ENCODE results near the gene PTCH2.
A peak's percentile ranks its signal among the peaks of the same experiment; 100 is the strongest.

Gene PTCH2

GRCh38 chr1:44842862-44843655 lies at the start of gene PTCH2:
Gene PTCH2, minus strand, starts transcription at chr1:44843253. Its CDS starts 321 bp downstream, at chr1:44842932.
- no peak within 1 kb of the TSS for H3K27ac ChIP-seq (ENCODE audit: low read depth, low read length)
- no peaks in the 10 kb centered on the region for H3K27me3 ChIP-seq (ENCODE audit: control insufficient read depth in 5 of 5, insufficient read depth in 4 of 5, low read length in 5 of 5)
- H3K4me1 ChIP-seq (ENCODE audit: control insufficient read depth in 5 of 5, insufficient read depth in 5 of 5, low read length in 5 of 5): peaks cover 0 to 15% (median 11%) of the 10 kb centered on the region in 5 donors
- H3K36me3 ChIP-seq (ENCODE audit: control insufficient read depth in 5 of 5, insufficient read depth in 5 of 5, low read length in 5 of 5): no peaks in the 10 kb centered on the region
- peak within 1 kb of the TSS; percentile 35 to 65 (median 52) for H3K4me3 ChIP-seq (ENCODE audit: low read depth in 1 of 5, low read length in 5 of 5)
- H3K9ac ChIP-seq (ENCODE audit: low read length in 5 of 5): peak within 1 kb of the TSS in 4 of 5 donors; percentile 43 to 66 (median 65)
- H3K9me3 ChIP-seq (ENCODE audit: control insufficient read depth in 5 of 5, low read length in 5 of 5): no peaks in the 10 kb centered on the region

- Histone ChIP-seq H3K9ac (ENCODE audit: low read length in 5 of 5) (no peak overlapping the region), H3K36me3 (ENCODE audit: control insufficient read depth in 5 of 5, insufficient read depth in 5 of 5, low read length in 5 of 5) (peaks cover 8 to 16% (median 10%) of the 10 kb centered on the region in 5 donors), H3K4me3 (ENCODE audit: low read depth in 1 of 5, low read length in 5 of 5) (no peak overlapping the region), H3K27me3 (ENCODE audit: control insufficient read depth in 5 of 5, insufficient read depth in 4 of 5, low read length in 5 of 5) (no peaks in the 10 kb centered on the region), H3K4me1 (ENCODE audit: control insufficient read depth in 5 of 5, insufficient read depth in 5 of 5, low read length in 5 of 5) (peaks cover 0 to under 1% (median 0%) of the 10 kb centered on the region in 5 donors), H3K27ac (ENCODE audit: low read depth, low read length) (no peak overlapping the region), H3K9me3 (ENCODE audit: control insufficient read depth in 5 of 5, low read length in 5 of 5) (no peaks in the 10 kb centered on the region)
Measured at GRCh38 chr1:44890007-44890406, 47.0 kb upstream of the PTCH2 start.

- Histone ChIP-seq H3K9me3 (ENCODE audit: control insufficient read depth in 5 of 5, low read length in 5 of 5) (no peaks in the 10 kb centered on the region), H3K27me3 (ENCODE audit: control insufficient read depth in 5 of 5, insufficient read depth in 4 of 5, low read length in 5 of 5) (no peaks in the 10 kb centered on the region)
Measured at GRCh38 chr1:44885406-44885805, 42.4 kb upstream of the PTCH2 start.

GRCh38 chr1:44884746-44885145 lies 41.7 kb upstream of the PTCH2 start:
- Histone ChIP-seq H3K27ac (ENCODE audit: low read depth, low read length) (no peak overlapping the region), H3K4me3 (ENCODE audit: low read depth in 1 of 5, low read length in 5 of 5) (no peak overlapping the region), H3K27me3 (ENCODE audit: control insufficient read depth in 5 of 5, insufficient read depth in 4 of 5, low read length in 5 of 5) (no peaks in the 10 kb centered on the region), H3K36me3 (ENCODE audit: control insufficient read depth in 5 of 5, insufficient read depth in 5 of 5, low read length in 5 of 5) (peaks cover 9 to 19% (median 14%) of the 10 kb centered on the region in 5 donors), H3K9ac (ENCODE audit: low read length in 5 of 5) (peak overlapping the region in 1 of 5 donors; percentile 41), H3K9me3 (ENCODE audit: control insufficient read depth in 5 of 5, low read length in 5 of 5) (no peaks in the 10 kb centered on the region), H3K4me1 (ENCODE audit: control insufficient read depth in 5 of 5, insufficient read depth in 5 of 5, low read length in 5 of 5) (peaks cover 0 to 9% (median 3%) of the 10 kb centered on the region in 5 donors)

More at GRCh38 chr1:44885406-44885805, 42.4 kb upstream of the PTCH2 start:
- Histone ChIP-seq H3K27ac (ENCODE audit: low read depth, low read length) (no peak overlapping the region), H3K9ac (ENCODE audit: low read length in 5 of 5) (no peak overlapping the region), H3K36me3 (ENCODE audit: control insufficient read depth in 5 of 5, insufficient read depth in 5 of 5, low read length in 5 of 5) (peaks cover 6 to 13% (median 11%) of the 10 kb centered on the region in 5 donors), H3K4me3 (ENCODE audit: low read depth in 1 of 5, low read length in 5 of 5) (no peak overlapping the region), H3K4me1 (ENCODE audit: control insufficient read depth in 5 of 5, insufficient read depth in 5 of 5, low read length in 5 of 5) (peaks cover 0 to 9% (median 3%) of the 10 kb centered on the region in 5 donors)

GRCh38 chr1:44881011-44881632 lies 38.1 kb upstream of the PTCH2 start:
- Histone ChIP-seq H3K4me1 (ENCODE audit: control insufficient read depth in 5 of 5, insufficient read depth in 5 of 5, low read length in 5 of 5) (peaks cover 0 to 10% (median 3%) of the 10 kb centered on the region in 5 donors), H3K9ac (ENCODE audit: low read length in 5 of 5) (no peak overlapping the region), H3K9me3 (ENCODE audit: control insufficient read depth in 5 of 5, low read length in 5 of 5) (no peaks in the 10 kb centered on the region), H3K27me3 (ENCODE audit: control insufficient read depth in 5 of 5, insufficient read depth in 4 of 5, low read length in 5 of 5) (no peaks in the 10 kb centered on the region), H3K36me3 (ENCODE audit: control insufficient read depth in 5 of 5, insufficient read depth in 5 of 5, low read length in 5 of 5) (peaks cover 13 to 40% (median 29%) of the 10 kb centered on the region in 5 donors), H3K27ac (ENCODE audit: low read depth, low read length) (no peak overlapping the region), H3K4me3 (ENCODE audit: low read depth in 1 of 5, low read length in 5 of 5) (no peak overlapping the region)

- H3K9me3 ChIP-seq (ENCODE audit: control insufficient read depth in 5 of 5, low read length in 5 of 5): no peaks in the 10 kb centered on the region
- H3K36me3 ChIP-seq (ENCODE audit: control insufficient read depth in 5 of 5, insufficient read depth in 5 of 5, low read length in 5 of 5): peaks cover 30 to 60% (median 51%) of the 10 kb centered on the region in 5 donors
- H3K4me1 ChIP-seq (ENCODE audit: control insufficient read depth in 5 of 5, insufficient read depth in 5 of 5, low read length in 5 of 5): no peaks in the 10 kb centered on the region
- H3K4me3 ChIP-seq (ENCODE audit: low read depth in 1 of 5, low read length in 5 of 5): no peak overlapping the region
- no peak overlapping the region for H3K9ac ChIP-seq (ENCODE audit: low read length in 5 of 5)
- no peak overlapping the region for H3K27ac ChIP-seq (ENCODE audit: low read depth, low read length)
- no peaks in the 10 kb centered on the region for H3K27me3 ChIP-seq (ENCODE audit: control insufficient read depth in 5 of 5, insufficient read depth in 4 of 5, low read length in 5 of 5)
Measured at GRCh38 chr1:44874155-44874554, 31.1 kb upstream of the PTCH2 start.

GRCh38 chr1:44870096-44870495 lies 27.0 kb upstream of the PTCH2 start:
- H3K27me3 ChIP-seq (ENCODE audit: control insufficient read depth in 5 of 5, insufficient read depth in 4 of 5, low read length in 5 of 5): no peaks in the 10 kb centered on the region
- no peak overlapping the region for H3K9ac ChIP-seq (ENCODE audit: low read length in 5 of 5)
- H3K4me3 ChIP-seq (ENCODE audit: low read depth in 1 of 5, low read length in 5 of 5): no peak overlapping the region
- no peak overlapping the region for H3K27ac ChIP-seq (ENCODE audit: low read depth, low read length)
- no peaks in the 10 kb centered on the region for H3K4me1 ChIP-seq (ENCODE audit: control insufficient read depth in 5 of 5, insufficient read depth in 5 of 5, low read length in 5 of 5)
- peaks cover 26 to 51% (median 43%) of the 10 kb centered on the region in 5 donors for H3K36me3 ChIP-seq (ENCODE audit: control insufficient read depth in 5 of 5, insufficient read depth in 5 of 5, low read length in 5 of 5)
- no peaks in the 10 kb centered on the region for H3K9me3 ChIP-seq (ENCODE audit: control insufficient read depth in 5 of 5, low read length in 5 of 5)

- Histone ChIP-seq H3K36me3 (ENCODE audit: control insufficient read depth in 5 of 5, insufficient read depth in 5 of 5, low read length in 5 of 5) (peaks cover 19 to 40% (median 32%) of the 10 kb centered on the region in 5 donors), H3K27ac (ENCODE audit: low read depth, low read length) (no peak overlapping the region), H3K4me3 (ENCODE audit: low read depth in 1 of 5, low read length in 5 of 5) (no peak overlapping the region), H3K4me1 (ENCODE audit: control insufficient read depth in 5 of 5, insufficient read depth in 5 of 5, low read length in 5 of 5) (no peaks in the 10 kb centered on the region), H3K9me3 (ENCODE audit: control insufficient read depth in 5 of 5, low read length in 5 of 5) (no peaks in the 10 kb centered on the region), H3K9ac (ENCODE audit: low read length in 5 of 5) (no peak overlapping the region), H3K27me3 (ENCODE audit: control insufficient read depth in 5 of 5, insufficient read depth in 4 of 5, low read length in 5 of 5) (no peaks in the 10 kb centered on the region)
Measured at GRCh38 chr1:44867801-44868200, 24.7 kb upstream of the PTCH2 start.

- H3K36me3 ChIP-seq (ENCODE audit: control insufficient read depth in 5 of 5, insufficient read depth in 5 of 5, low read length in 5 of 5): peaks cover 10 to 22% (median 13%) of the 10 kb centered on the region in 5 donors
- peak overlapping the region; percentile 10 for H3K27ac ChIP-seq (ENCODE audit: low read depth, low read length)
- H3K9me3 ChIP-seq (ENCODE audit: control insufficient read depth in 5 of 5, low read length in 5 of 5): no peaks in the 10 kb centered on the region
- H3K4me3 ChIP-seq (ENCODE audit: low read depth in 1 of 5, low read length in 5 of 5): no peak overlapping the region
- peaks cover 0 to 19% (median 10%) of the 10 kb centered on the region in 5 donors for H3K4me1 ChIP-seq (ENCODE audit: control insufficient read depth in 5 of 5, insufficient read depth in 5 of 5, low read length in 5 of 5)
- no peaks in the 10 kb centered on the region for H3K27me3 ChIP-seq (ENCODE audit: control insufficient read depth in 5 of 5, insufficient read depth in 4 of 5, low read length in 5 of 5)
- H3K9ac ChIP-seq (ENCODE audit: low read length in 5 of 5): no peak overlapping the region
Measured at GRCh38 chr1:44862829-44863401, 19.9 kb upstream of the PTCH2 start.
